OCI-LY7 (cell line): ENCODE results near the gene SETBP1.

Experiments
- EZH2phosphoT487 ChIP-seq: fragments of 200-600 bp; sonication (generic); IDR thresholded peaks from 2 replicates; pipeline ENCODE4 v1.6.1; 2018; ENCODE audit warnings: low read depth, borderline replicate concordance, mild to moderate bottlenecking, mixed run types, antibody characterized with exemption, low read length, moderate library complexity, mixed read lengths
- TF ChIP-seq, protein P1 (sequence below): fragments of 200-600 bp; sonication (generic); conservative IDR thresholded peaks from 2 replicates; pipeline ENCODE4 v1.5.1; 2014; ENCODE audit warnings: mild to moderate bottlenecking, antibody characterized with exemption, low read length, moderate library complexity, mixed read lengths

- TF ChIP-seq, protein P1, sequence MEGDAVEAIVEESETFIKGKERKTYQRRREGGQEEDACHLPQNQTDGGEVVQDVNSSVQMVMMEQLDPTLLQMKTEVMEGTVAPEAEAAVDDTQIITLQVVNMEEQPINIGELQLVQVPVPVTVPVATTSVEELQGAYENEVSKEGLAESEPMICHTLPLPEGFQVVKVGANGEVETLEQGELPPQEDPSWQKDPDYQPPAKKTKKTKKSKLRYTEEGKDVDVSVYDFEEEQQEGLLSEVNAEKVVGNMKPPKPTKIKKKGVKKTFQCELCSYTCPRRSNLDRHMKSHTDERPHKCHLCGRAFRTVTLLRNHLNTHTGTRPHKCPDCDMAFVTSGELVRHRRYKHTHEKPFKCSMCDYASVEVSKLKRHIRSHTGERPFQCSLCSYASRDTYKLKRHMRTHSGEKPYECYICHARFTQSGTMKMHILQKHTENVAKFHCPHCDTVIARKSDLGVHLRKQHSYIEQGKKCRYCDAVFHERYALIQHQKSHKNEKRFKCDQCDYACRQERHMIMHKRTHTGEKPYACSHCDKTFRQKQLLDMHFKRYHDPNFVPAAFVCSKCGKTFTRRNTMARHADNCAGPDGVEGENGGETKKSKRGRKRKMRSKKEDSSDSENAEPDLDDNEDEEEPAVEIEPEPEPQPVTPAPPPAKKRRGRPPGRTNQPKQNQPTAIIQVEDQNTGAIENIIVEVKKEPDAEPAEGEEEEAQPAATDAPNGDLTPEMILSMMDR = no peak
- TF ChIP-seq EZH2phosphoT487 = no peak
These were observed 134.4 kb downstream of the SETBP1 start for GRCh38 chr18:44815108-44815507.
